HL-60/S4 (cell line): Measurements from ENCODE around the gene SLC24A3.

Experiments
- in situ Hi-C: fragments of 300-500 bp; cut with MboI; formaldehyde crosslinking; loops from 2 replicates; pipeline ENCODE4 v1.14.3; 2022; ENCODE audit warnings: low sequenced_read_pairs

SLC24A3 gene

GRCh38 chr20:19380211-19380610 is 167.8 kb downstream of the SLC24A3 start:
- in situ Hi-C loops: no loop called here

GRCh38 chr20:19381947-19382346 is 169.5 kb downstream of the SLC24A3 start:
- in situ Hi-C loops: no loop called here

GRCh38 chr20:19382386-19383340 is 170.2 kb downstream of the SLC24A3 start:
- in situ Hi-C loops: no loop called here

GRCh38 chr20:19384940-19385339 is 172.5 kb downstream of the SLC24A3 start:
- in situ Hi-C loops: no loop called here

GRCh38 chr20:19387251-19387650 is 174.8 kb downstream of the SLC24A3 start:
- in situ Hi-C loops: no loop called here

GRCh38 chr20:19392344-19393130 is 180.1 kb downstream of the SLC24A3 start:
- in situ Hi-C loops: no loop called here

- in situ Hi-C loops: no loop called here
Measured at GRCh38 chr20:19396460-19397081, 184.1 kb downstream of the SLC24A3 start.

- in situ Hi-C loops: no loop called here
Measured at GRCh38 chr20:19397226-19397625, 184.8 kb downstream of the SLC24A3 start.

GRCh38 chr20:19397666-19398065 is 185.2 kb downstream of the SLC24A3 start:
- in situ Hi-C loops: no loop called here

GRCh38 chr20:19401096-19401495 is 188.7 kb downstream of the SLC24A3 start:
- in situ Hi-C loops: no loop called here

GRCh38 chr20:19403549-19403948 is 191.1 kb downstream of the SLC24A3 start:
- in situ Hi-C loops: no loop called here

GRCh38 chr20:19404826-19405225 is 192.4 kb downstream of the SLC24A3 start:
- in situ Hi-C loops: no loop called here

- in situ Hi-C loops: no loop called here
Measured at GRCh38 chr20:19405958-19406357, 193.5 kb downstream of the SLC24A3 start.

GRCh38 chr20:19406381-19406780 is 193.9 kb downstream of the SLC24A3 start:
- in situ Hi-C loops: no loop called here

GRCh38 chr20:19407196-19407595 is 194.8 kb downstream of the SLC24A3 start:
- in situ Hi-C loops: no loop called here

GRCh38 chr20:19407736-19408135 is 195.3 kb downstream of the SLC24A3 start:
- in situ Hi-C loops: no loop called here

- in situ Hi-C loops: no loop called here
Measured at GRCh38 chr20:19408971-19409370, 196.5 kb downstream of the SLC24A3 start.

GRCh38 chr20:19411811-19412210 is 199.4 kb downstream of the SLC24A3 start:
- in situ Hi-C loops: no loop called here

GRCh38 chr20:19412254-19412653 is 199.8 kb downstream of the SLC24A3 start:
- in situ Hi-C loops: no loop called here

- in situ Hi-C loops: no loop called here
Measured at GRCh38 chr20:19414600-19414999, 202.2 kb downstream of the SLC24A3 start.

- in situ Hi-C loops: no loop called here
Measured at GRCh38 chr20:19415786-19416185, 203.3 kb downstream of the SLC24A3 start.
